Naive thymus-derived CD4-positive, alpha-beta T cell (primary cell): ENCODE measurements around the gene RAD51B. TPM values are rescaled to one million over a fixed set of nuclear protein-coding genes. Genes with fewer than 3 reads are reported as not detected.

Experiments used
- ATAC-seq: fragments of 150-1000 bp; cut with Tn5 transposase; 2 replicates; pipeline ENCODE4 v1.10.0; 2021; ENCODE audit warnings: mild to moderate bottlenecking, moderate library complexity
- CTCF ChIA-PET: fragments of 350-600 bp; sonication (Branson Sonifier 250); formaldehyde crosslinking; loops from one replicate; lab custom pipeline; 2021; ENCODE audit warnings: antibody characterized with exemption; lab: Charles Lee
- POLR2A ChIA-PET: fragments of 350-600 bp; sonication (Branson Sonifier 250); formaldehyde crosslinking; loops from one replicate; lab custom pipeline; 2021; ENCODE audit warnings: antibody characterized with exemption, inconsistent platforms; lab: Charles Lee
- DNase-seq, 9 donors: peaks; one replicate each; pipeline versions ENCODE4 v3.0.0 to v3.0.0-alpha.2; 2020 to 2022; ENCODE audit warnings: mixed read lengths in 1 of 9
- H3K27ac ChIP-seq: one replicate; pipeline ENCODE4 v1.7.0; 2013; ENCODE audit warnings: mild to moderate bottlenecking, low read depth, low read length, moderate library complexity
- H3K27me3 ChIP-seq, 2 donors: one replicate each; pipeline ENCODE4 v1.7.0; 2013; ENCODE audit warnings: low read length in 2 of 2, mild to moderate bottlenecking in 2 of 2, moderate library complexity in 2 of 2; ENCODE audit not compliant: control insufficient read depth in 2 of 2, insufficient read depth in 2 of 2
- H3K36me3 ChIP-seq, 3 experiments: 1 replicate in 2 of 3; 2 replicates in 1 of 3; pipeline ENCODE4 v1.7.0; 2013; ENCODE audit warnings: low read length in 3 of 3, mild to moderate bottlenecking in 3 of 3, moderate library complexity in 1 of 3; ENCODE audit not compliant: insufficient read depth in 3 of 3, control insufficient read depth in 2 of 3
- H3K4me1 ChIP-seq, 2 donors: one replicate each; pipeline ENCODE4 v1.7.0; 2013; ENCODE audit warnings: low read length in 2 of 2, mild to moderate bottlenecking in 2 of 2, moderate library complexity in 1 of 2; ENCODE audit not compliant: control insufficient read depth in 2 of 2, insufficient read depth in 2 of 2
- H3K4me3 ChIP-seq: 2 replicates; pipeline ENCODE4 v1.7.0; 2013; ENCODE audit warnings: mild to moderate bottlenecking, low read length
- H3K9me3 ChIP-seq, 3 experiments: 1 replicate in 2 of 3; 2 replicates in 1 of 3; pipeline ENCODE4 v1.7.0; 2013; ENCODE audit warnings: low read length in 3 of 3; ENCODE audit not compliant: control insufficient read depth in 2 of 3
- H3K27ac Mint-ChIP-seq, 9 donors: one replicate each; pipeline ENCODE4 v1.8.0; 2020 to 2022; ENCODE audit warnings: mixed read lengths in 9 of 9, mild to moderate bottlenecking in 8 of 9, moderate library complexity in 5 of 9, inconsistent platforms in 2 of 9
- H3K27me3 Mint-ChIP-seq, 5 donors: one replicate each; pipeline ENCODE4 v1.8.0; 2021 to 2022; ENCODE audit warnings: mixed read lengths in 5 of 5, mild to moderate bottlenecking in 1 of 5
- H3K36me3 Mint-ChIP-seq, 5 donors: one replicate each; pipeline ENCODE4 v1.8.0; 2020 to 2022; ENCODE audit warnings: mixed read lengths in 5 of 5, mild to moderate bottlenecking in 3 of 5, inconsistent platforms in 1 of 5
- H3K4me1 Mint-ChIP-seq, 7 donors: one replicate each; pipeline ENCODE4 v1.8.0; 2020 to 2022; ENCODE audit warnings: mixed read lengths in 7 of 7, mild to moderate bottlenecking in 3 of 7, inconsistent platforms in 1 of 7
- H3K4me3 Mint-ChIP-seq, 10 donors: one replicate each; pipeline ENCODE4 v1.8.0; 2020 to 2022; ENCODE audit warnings: mild to moderate bottlenecking in 10 of 10, mixed read lengths in 10 of 10, moderate library complexity in 6 of 10, inconsistent platforms in 2 of 10
- H3K9me3 Mint-ChIP-seq, 11 donors: one replicate each; pipeline ENCODE4 v1.8.0; 2020 to 2022; ENCODE audit warnings: mixed read lengths in 11 of 11, mild to moderate bottlenecking in 4 of 11, inconsistent platforms in 1 of 11, moderate library complexity in 1 of 11
- intact Hi-C, 2 donors: fragments of 100-400 bp; cut with micrococcal nuclease; formaldehyde crosslinking; loops; one replicate each; pipeline ENCODE4 v1.15.1; 2023
- polyA plus RNA-seq, 2 donors: library from polyadenylated mRNA; unstranded; fragments of 300-500 nt; fragmentation: Illumina TruSeq; gene quantifications; one replicate each; pipeline ENCODE4 v1.2.3, GENCODE V29; 2021
- total RNA-seq, 6 experiments: library from RNA in 5 of 6; stranded (reverse) in 5 of 6; gene quantifications; 1 replicate in 5 of 6; 2 replicates in 1 of 6; pipeline ENCODE4 v1.2.3 and lab custom pipeline; 2021 to 2026

The RAD51B gene
- total and polyA plus RNA-seq, 7 experiments from 2014 or later = 15.0 to 42.2 (median 28.8) TPM

DNA sequence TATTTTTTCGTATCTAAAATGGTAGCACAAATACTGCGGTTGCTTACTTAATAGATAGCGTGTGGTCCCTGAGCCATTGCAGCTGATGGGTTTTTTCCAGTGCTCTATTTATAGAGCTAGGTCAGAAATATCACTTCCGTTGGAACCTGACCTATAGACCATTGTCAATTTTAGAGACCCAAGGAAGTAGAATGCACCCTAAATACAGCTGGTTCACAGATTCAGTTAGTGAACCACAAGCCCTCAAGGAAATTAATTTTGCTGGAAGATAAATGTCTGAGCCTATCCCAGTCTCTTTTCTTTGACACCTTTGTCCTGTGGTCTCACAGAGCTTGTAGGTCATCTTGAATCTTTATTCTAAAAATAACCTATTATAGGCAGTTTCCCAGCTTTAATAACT lies 582.3 kb downstream of the RAD51B start:
- ChIA-PET CTCF (interaction anchor here (0.6 to 1.1 kb wide), 2 partner anchors 9 to 199 kb away, joined by 3 read pairs; no protein-coding TSS in a partner anchor), POLR2A (interaction anchor here (1.2 kb wide), 1 partner anchor 24 kb away, joined by 3 read pairs; no protein-coding TSS in a partner anchor)
- DNase-seq = no peak
- Mint-ChIP-seq H3K4me3 (no peak overlapping the region), H3K4me1 (peaks cover 14 to 55% (median 31%) of the 10 kb centered on the region in 7 donors), H3K9me3 (no peaks in the 10 kb centered on the region), H3K36me3 (peaks cover 0 to 4% (median 0%) of the 10 kb centered on the region in 5 donors), H3K27me3 (no peaks in the 10 kb centered on the region), H3K27ac (no peak overlapping the region)
- H3K27me3 ChIP-seq = no peaks in the 10 kb centered on the region
- ATAC-seq = no peak
- no peaks in the 10 kb centered on the region for H3K9me3 ChIP-seq
- no peak overlapping the region for H3K27ac ChIP-seq
- H3K4me3 ChIP-seq = no peak overlapping the region
- intact Hi-C loops = no loop called here
- no peaks in the 10 kb centered on the region for H3K36me3 ChIP-seq
- H3K4me1 ChIP-seq = peaks cover 5 to 20% of the 10 kb centered on the region in 2 donors

DNA sequence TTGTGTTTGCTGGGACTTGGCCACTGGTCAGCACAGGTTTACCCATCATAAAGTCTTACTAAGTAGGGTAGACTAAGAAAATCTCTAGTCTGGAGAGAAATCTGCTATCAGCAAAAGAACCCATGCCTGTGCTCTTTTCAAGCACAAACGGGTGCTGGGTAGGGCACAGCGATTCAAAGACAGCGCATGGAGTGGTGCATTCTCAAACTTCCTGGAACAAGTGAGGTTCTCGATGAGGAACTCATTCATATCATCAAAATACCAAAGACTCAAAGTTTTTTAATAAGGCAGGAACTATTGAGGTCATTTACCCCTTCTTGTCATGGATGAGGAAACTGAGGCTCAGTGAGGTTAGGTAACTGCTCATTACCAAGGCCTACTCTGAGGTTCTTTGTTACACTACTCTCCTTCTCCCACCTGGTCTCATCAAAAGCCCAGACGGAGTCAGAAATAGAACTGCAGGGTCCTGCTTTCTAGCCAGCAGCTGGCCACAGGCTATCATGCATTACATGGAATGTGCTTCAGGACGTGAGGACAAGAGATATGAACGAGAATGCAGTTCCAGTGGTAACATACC lies 583.0 kb downstream of the RAD51B start:
- Histone ChIP-seq H3K27ac (no peak overlapping the region), H3K36me3 (no peaks in the 10 kb centered on the region), H3K4me1 (peaks cover 5 to 20% of the 10 kb centered on the region in 2 donors), H3K27me3 (no peaks in the 10 kb centered on the region), H3K4me3 (no peak overlapping the region), H3K9me3 (no peaks in the 10 kb centered on the region)
- Mint-ChIP-seq H3K27ac (no peak overlapping the region), H3K4me1 (peaks cover 14 to 58% (median 34%) of the 10 kb centered on the region in 7 donors), H3K9me3 (no peaks in the 10 kb centered on the region), H3K4me3 (no peak overlapping the region), H3K36me3 (peaks cover 0 to 4% (median 0%) of the 10 kb centered on the region in 5 donors), H3K27me3 (no peaks in the 10 kb centered on the region)
- intact Hi-C loops = no loop called here
- ATAC-seq (no peak), DNase-seq (no peak)
- ChIA-PET POLR2A (interaction anchor here (1.2 kb wide), 1 partner anchor 25 kb away, joined by 3 read pairs; no protein-coding TSS in a partner anchor), CTCF (interaction anchor here (0.6 to 1.1 kb wide), 2 partner anchors 10 to 198 kb away, joined by 3 read pairs; no protein-coding TSS in a partner anchor)

DNA sequence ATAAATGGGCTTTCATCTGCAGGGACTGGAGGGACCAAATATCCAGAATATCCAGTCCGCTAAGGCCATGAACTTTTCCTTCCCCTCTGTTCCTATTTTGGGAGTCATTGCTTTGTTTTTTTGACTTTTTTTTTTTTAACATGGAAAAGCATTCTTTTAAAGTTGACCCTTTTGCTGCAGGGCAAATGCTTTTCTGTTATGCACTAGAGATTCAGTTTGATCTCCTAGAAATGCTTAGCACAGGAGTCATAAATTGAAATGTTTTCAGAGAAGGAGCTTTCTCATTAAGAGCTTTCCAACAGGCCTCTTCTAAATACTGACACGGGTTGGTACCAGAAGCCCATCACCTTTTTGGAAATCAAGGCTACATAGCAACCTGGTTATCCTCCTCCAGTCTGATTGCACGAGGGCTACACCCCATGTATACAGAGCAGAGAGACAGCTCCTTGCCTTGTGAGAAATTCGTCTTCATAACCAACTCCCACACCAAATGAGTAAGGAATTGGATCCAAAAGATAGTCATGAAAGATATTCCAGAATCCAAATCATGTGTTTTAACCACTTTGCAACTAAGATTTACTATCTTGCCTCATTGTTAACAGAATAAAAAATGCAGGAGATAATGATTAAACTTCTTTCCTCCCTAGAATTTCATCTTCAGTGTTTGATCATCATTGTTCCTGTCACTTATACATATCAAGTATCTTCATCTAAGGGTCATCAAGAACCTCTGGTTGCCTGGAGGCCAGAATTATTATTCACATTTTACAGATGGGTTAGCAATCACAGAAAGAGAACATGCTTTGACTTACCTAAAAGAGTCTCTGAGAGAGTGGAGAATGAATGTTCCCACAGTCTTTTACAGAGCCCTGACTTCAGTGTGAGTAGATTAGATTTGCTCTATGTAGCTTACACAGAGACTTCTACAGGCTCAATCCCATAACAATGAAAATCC lies 583.9 kb downstream of the RAD51B start:
- Histone ChIP-seq H3K27me3 (no peaks in the 10 kb centered on the region), H3K4me1 (peaks cover 5 to 24% of the 10 kb centered on the region in 2 donors), H3K4me3 (no peak overlapping the region), H3K9me3 (no peaks in the 10 kb centered on the region), H3K36me3 (no peaks in the 10 kb centered on the region), H3K27ac (peak overlapping the region; percentile 15)
- ATAC-seq (no peak), DNase-seq (no peak)
- ChIA-PET POLR2A (interaction anchor here (2.6 kb wide), 1 partner anchor 153 kb away, joined by 9 read pairs; no protein-coding TSS in a partner anchor), CTCF (no interaction called here)
- no peaks in the 10 kb centered on the region for H3K9me3 Mint-ChIP-seq
- H3K4me1 Mint-ChIP-seq = peaks cover 18 to 61% (median 41%) of the 10 kb centered on the region in 7 donors
- H3K27me3 Mint-ChIP-seq = no peaks in the 10 kb centered on the region
- H3K36me3 Mint-ChIP-seq = peaks cover 0 to 4% (median 0%) of the 10 kb centered on the region in 5 donors
- H3K4me3 Mint-ChIP-seq = peak overlapping the region in 2 of 10 donors; percentile 1 to 10
- intact Hi-C loops = loop anchor here in 1 of 2 donors (1.0 kb wide), 1 partner anchor 386 kb away; no protein-coding TSS in a partner anchor
- peak overlapping the region in 7 of 9 donors; percentile 56 to 81 (median 71) for H3K27ac Mint-ChIP-seq

DNA sequence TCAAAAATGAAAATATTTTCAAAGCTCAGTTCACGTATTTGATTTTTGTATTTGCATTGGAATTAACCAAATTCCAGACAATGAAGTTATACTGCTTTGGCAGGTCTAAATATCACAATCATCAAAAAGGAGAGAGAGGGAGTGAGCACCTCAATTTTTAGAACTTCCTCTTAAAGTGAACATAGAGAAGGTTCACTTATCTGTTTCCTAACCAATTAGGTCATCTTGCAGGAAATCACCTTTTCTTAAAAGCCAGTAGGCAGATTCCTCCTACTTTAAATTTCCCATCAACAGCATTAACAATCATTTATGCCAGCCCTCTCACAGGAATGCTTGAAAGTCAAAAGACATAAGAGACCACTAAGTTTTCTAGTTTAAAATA lies 584.6 kb downstream of the RAD51B start:
- Mint-ChIP-seq H3K27ac (peak overlapping the region in 8 of 9 donors; percentile 12 to 88 (median 72)), H3K4me3 (peak overlapping the region in 3 of 10 donors; percentile 1 to 10 (median 6)), H3K4me1 (peaks cover 21 to 64% (median 47%) of the 10 kb centered on the region in 7 donors), H3K9me3 (no peaks in the 10 kb centered on the region), H3K36me3 (peaks cover 0 to 4% (median 0%) of the 10 kb centered on the region in 5 donors), H3K27me3 (no peaks in the 10 kb centered on the region)
- POLR2A ChIA-PET = interaction anchor here (1.0 to 2.6 kb wide), 3 partner anchors 28 to 413 kb away, joined by 3 to 9 read pairs (median 3); no protein-coding TSS in a partner anchor
- intact Hi-C loops = loop anchor here in 1 of 2 donors (1.0 kb wide), 1 partner anchor 385 kb away; no protein-coding TSS in a partner anchor
- CTCF ChIA-PET = interaction anchor here (1.6 to 1.9 kb wide), 2 partner anchors 155 to 386 kb away, joined by 3 to 10 read pairs; no protein-coding TSS in a partner anchor
- DNase-seq (peak in 2 of 9 donors; percentile 8 to 20), ATAC-seq (no peak)
- Histone ChIP-seq H3K27ac (peak overlapping the region; percentile 21), H3K4me1 (peaks cover 5 to 24% of the 10 kb centered on the region in 2 donors), H3K36me3 (no peaks in the 10 kb centered on the region), H3K4me3 (no peak overlapping the region), H3K27me3 (no peaks in the 10 kb centered on the region), H3K9me3 (no peaks in the 10 kb centered on the region)

DNA sequence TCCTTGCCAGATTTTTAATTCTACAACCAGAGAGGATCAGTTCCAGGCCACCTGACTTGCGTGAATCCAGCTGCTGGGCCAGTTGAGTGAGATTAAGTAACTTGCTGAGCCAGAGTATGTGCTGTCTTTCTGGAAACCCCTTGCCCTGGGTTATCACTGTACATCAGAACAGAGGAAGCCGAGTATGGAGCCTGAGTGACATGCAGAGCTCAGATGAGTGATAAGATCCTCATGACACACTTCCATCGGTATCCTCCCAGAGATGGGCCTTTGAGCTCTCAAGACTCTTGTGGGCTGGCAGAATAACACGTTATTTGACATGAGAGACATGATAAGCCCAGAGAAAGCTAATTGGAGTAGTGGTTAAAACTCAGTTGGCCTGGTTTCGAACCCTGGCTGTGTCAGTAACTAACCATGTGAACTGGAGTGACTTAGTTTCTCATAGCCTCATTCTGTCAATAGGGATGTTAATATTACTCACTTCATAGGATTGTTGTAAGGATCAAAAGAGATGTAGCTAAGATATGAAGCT lies 585.1 kb downstream of the RAD51B start:
- H3K36me3 Mint-ChIP-seq = peaks cover 0 to 4% (median 0%) of the 10 kb centered on the region in 5 donors
- no peak overlapping the region for H3K4me3 ChIP-seq
- no peaks in the 10 kb centered on the region for H3K27me3 ChIP-seq
- H3K9me3 ChIP-seq = no peaks in the 10 kb centered on the region
- peak; percentile 53 for ATAC-seq
- no peaks in the 10 kb centered on the region for H3K36me3 ChIP-seq
- H3K27ac Mint-ChIP-seq = peak overlapping the region; percentile 7 to 88 (median 71)
- H3K27me3 Mint-ChIP-seq = no peaks in the 10 kb centered on the region
- no peak for DNase-seq
- intact Hi-C loops = loop anchor here in 1 of 2 donors (1.0 kb wide), 1 partner anchor 385 kb away; no protein-coding TSS in a partner anchor
- peaks cover 25 to 68% (median 50%) of the 10 kb centered on the region in 7 donors for H3K4me1 Mint-ChIP-seq
- no peaks in the 10 kb centered on the region for H3K9me3 Mint-ChIP-seq
- ChIA-PET CTCF (interaction anchor here (1.2 to 1.9 kb wide), 4 partner anchors 121 to 416 kb away, joined by 3 to 10 read pairs (median 3); no protein-coding TSS in a partner anchor), POLR2A (interaction anchor here (1.0 to 2.6 kb wide), 4 partner anchors 28 to 412 kb away, joined by 3 to 9 read pairs (median 3); no protein-coding TSS in a partner anchor)
- peak overlapping the region; percentile 21 for H3K27ac ChIP-seq
- peak overlapping the region in 6 of 10 donors; percentile 1 to 42 (median 7) for H3K4me3 Mint-ChIP-seq
- H3K4me1 ChIP-seq = peaks cover 5 to 24% of the 10 kb centered on the region in 2 donors
